Activated CD4-positive, alpha-beta T cell treated with anti-CD3 and anti-CD28 coated beads, Interleukin-2, amount 50 U/mL, for 16 hours (primary cell): ENCODE measurements around the gene SPATA20.

ENCODE experiments used
- DNase-seq: peaks from one replicate; pipeline ENCODE4 v3.0.0-alpha.2; 2020

Gene SPATA20

DNA sequence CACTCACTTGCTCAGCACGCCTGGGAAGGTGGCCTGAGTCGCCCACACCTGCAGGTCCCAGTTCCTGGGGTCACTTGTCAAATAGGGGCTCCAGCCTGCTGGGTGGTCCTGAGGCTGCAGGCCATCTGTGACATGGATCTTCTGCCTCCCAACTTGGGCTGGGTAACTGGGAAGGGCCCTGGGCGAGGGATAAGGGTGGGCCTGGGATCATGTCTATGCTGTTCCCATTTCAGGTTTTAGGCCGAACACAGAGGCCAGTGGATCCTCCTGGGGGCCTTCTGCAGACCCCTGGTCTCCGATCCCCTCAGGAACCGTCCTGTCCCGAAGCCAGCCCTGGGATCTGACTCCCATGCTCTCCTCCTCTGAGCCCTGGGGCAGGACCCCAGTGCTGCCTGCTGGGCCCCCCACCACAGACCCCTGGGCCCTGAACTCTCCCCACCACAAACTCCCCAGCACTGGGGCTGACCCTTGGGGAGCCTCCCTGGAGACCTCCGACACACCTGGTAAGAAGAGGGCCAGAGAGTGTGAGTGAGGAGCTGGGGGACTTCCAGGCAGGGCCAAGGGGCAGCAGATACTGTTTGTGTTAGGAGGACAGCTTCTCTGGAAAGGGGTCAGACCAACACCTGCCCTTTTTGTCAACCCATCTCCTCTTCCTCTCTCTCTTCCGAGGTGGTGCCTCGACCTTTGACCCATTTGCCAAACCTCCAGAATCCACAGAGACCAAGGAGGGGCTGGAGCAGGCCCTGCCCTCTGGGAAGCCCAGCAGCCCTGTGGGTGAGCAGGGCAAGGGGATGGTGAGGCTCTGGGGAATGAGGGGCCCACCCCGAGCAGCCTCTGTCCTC lies 6.2 kb upstream of the SPATA20 start:
- no peak for DNase-seq

- no peak for DNase-seq
Observed at GRCh38 chr17:50541402-50541715, 5.6 kb upstream of the SPATA20 start.

- peak; percentile 79 for DNase-seq
Observed at GRCh38 chr17:50541716-50542688, 5.0 kb upstream of the SPATA20 start.

GRCh38 chr17:50542795-50543774 lies 3.9 kb upstream of the SPATA20 start:
- DNase-seq = no peak

DNA sequence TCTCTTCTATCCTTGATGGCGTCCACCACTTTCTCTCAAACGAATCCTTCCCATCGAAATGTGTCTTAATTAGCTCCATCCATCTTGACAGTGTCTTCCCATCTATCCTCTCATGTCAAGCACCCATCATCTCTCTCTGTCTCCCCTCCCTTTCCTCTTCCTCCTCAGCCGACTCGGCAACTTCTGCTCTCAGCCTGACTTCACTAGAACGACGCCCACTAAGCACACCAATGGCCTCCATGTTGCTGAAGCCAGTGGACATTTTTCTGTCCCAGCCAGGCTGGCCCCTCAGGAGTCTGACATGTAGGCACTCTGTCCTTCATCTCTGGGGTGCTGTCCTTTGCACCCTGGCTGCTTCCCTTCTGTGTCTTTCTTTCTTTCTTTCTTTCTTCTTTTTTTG lies 2.5 kb upstream of the SPATA20 start:
- DNase-seq = no peak

- DNase-seq = no peak
Observed at GRCh38 chr17:50545311-50545710, 1.7 kb upstream of the SPATA20 start.

- no peak for DNase-seq
Observed at GRCh38 chr17:50546701-50547034, 306 bp upstream of the SPATA20 start.

GRCh38 chr17:50547736-50548083 lies 736 bp downstream of the SPATA20 start:
- DNase-seq = no peak

DNA sequence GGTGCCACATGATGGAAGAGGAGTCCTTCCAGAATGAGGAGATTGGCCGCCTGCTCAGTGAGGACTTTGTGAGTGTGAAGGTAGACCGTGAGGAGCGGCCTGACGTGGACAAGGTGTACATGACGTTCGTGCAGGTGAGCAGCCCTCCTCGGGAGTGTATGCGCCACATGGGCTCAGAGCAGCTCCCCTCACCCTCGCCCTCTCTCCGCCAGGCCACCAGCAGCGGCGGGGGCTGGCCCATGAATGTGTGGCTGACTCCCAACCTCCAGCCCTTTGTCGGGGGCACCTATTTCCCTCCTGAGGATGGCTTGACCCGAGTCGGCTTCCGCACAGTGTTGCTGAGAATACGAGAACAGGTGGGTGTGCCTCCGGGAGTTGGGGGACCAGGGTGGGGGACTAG lies 1.9 kb downstream of the SPATA20 start:
- no peak for DNase-seq

- no peak for DNase-seq
Observed at GRCh38 chr17:50549256-50549941, 2.4 kb downstream of the SPATA20 start.

GRCh38 chr17:50549969-50550368 lies 3.0 kb downstream of the SPATA20 start:
- DNase-seq = no peak

DNA sequence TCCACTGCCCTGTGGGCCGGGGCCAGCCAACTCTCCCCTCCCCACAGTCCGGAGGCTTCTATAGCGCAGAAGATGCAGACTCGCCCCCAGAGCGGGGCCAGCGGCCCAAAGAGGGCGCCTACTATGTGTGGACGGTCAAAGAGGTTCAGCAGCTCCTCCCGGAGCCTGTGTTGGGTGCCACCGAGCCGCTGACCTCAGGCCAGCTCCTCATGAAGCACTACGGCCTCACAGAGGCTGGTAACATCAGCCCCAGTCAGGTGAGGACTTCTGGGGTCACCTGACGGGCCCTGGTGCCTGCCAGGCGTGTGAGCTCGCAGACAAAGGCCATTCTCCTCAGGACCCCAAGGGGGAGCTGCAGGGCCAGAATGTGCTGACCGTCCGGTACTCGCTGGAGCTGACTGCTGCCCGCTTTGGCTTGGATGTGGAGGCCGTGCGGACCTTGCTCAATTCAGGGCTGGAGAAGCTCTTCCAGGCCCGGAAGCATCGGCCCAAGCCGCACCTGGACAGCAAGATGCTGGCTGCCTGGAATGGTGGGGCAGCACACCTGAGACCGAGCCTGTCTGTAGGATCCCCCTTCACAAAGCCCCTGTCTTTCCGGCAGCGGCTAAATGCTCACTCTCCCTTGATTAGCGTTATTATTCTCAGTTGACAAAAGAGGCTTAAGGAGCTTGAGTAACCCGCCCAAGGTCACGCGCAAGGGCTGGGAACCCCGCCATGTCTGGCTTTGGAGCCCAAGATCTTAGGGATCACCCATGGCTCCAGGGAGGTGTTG lies 3.9 kb downstream of the SPATA20 start:
- no peak for DNase-seq

DNA sequence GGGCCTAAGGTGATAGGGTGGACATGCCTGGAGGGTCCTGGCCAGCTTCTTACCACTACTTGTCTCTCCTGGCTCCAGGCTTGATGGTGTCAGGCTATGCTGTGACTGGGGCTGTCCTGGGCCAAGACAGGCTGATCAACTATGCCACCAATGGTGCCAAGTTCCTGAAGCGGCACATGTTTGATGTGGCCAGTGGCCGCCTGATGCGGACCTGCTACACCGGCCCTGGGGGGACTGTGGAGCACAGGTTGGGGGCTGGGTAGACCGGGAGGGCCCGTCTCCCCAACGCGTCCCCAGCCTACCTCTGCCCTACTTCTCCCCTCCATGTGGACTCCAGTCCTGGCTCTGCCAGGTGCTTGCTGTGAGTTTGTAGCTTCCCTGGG lies 4.5 kb downstream of the SPATA20 start:
- no peak for DNase-seq

DNA sequence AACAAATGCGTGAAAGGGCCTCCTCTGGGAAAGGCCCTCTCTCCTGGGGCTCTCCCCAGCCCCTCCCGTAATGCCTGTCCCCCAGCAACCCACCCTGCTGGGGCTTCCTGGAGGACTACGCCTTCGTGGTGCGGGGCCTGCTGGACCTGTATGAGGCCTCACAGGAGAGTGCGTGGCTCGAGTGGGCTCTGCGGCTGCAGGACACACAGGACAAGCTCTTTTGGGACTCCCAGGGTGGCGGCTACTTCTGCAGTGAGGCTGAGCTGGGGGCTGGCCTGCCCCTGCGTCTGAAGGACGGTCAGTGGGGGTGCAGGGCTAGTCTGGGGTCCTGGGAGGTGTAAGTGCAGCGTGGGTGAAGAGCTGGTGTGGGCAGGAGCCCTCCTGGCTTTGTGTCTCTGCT lies 4.9 kb downstream of the SPATA20 start:
- DNase-seq = no peak

GRCh38 chr17:50554201-50554600 lies 7.2 kb downstream of the SPATA20 start:
- no peak for DNase-seq

- no peak for DNase-seq
Observed at GRCh38 chr17:50556803-50557202, 9.8 kb downstream of the SPATA20 start.

DNA sequence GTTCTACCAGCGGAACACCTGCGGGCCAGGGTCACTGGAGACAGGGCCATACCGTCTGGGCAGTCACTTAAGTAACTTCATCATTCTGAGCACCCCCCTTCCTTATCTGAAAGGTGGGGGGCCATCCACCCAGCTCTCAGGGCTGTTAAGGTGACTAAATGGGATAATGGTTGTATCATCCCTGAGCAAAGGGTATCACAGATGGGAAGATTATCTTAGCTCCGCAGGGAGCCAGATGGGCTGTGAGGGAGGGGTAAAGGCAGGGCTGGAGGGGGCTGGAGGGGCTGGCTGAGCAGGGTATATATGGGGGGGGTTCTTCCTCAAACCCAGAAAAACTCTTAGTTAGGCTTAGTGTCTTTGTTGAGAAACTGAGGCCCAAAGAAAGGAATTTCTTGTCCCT lies 10.7 kb downstream of the SPATA20 start:
- no peak for DNase-seq

GRCh38 chr17:50558091-50558490 lies 11.1 kb downstream of the SPATA20 start:
- DNase-seq = no peak

DNA sequence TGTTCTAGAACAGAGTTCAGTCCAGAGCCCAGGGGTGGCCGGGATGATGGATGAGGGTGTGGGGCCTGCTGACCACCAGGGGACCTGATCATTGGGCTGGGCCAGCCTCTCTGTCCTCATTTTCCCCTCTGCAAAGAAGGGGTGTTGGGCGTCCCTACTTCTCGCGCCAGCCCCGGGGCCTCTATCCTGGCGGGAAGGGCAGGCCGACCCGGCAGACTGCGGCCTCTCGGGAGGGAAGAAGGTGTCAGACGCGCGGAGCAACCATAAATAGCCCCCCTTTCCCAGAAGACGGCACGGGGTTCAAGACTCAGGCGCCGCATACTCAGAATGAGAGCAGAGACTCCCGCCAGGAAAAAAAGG lies 11.6 kb downstream of the SPATA20 start:
- no peak for DNase-seq

- no peak for DNase-seq
Observed at GRCh38 chr17:50558941-50559614, 12.1 kb downstream of the SPATA20 start.

- peak; percentile 26 for DNase-seq
Observed at GRCh38 chr17:50559674-50560184, 12.8 kb downstream of the SPATA20 start.
